Neural progenitor cell (in vitro differentiated cells): ENCODE measurements around the gene PLSCR2. TPM values are rescaled to one million over a fixed set of nuclear protein-coding genes. Genes with fewer than 3 reads are reported as not detected.

Experiments
- DNase-seq: peaks from one replicate; pipeline ENCODE4 v3.0.0-alpha.2; 2016; ENCODE audit warnings: low spot score
- H2AFZ ChIP-seq: fragments of 200-600 bp; sonication (generic); replicated peaks from 2 replicates; pipeline ENCODE4 v1.6.1; 2016; ENCODE audit warnings: antibody characterized with exemption
- H3F3A ChIP-seq: fragments of 200-600 bp; sonication (generic); 2 replicates; pipeline ENCODE4 v1.6.1; 2016; ENCODE audit warnings: antibody characterized with exemption, low read depth
- H3K27ac ChIP-seq: fragments of 200-600 bp; sonication (generic); 2 replicates; pipeline ENCODE4 v1.5.1; 2016; ENCODE audit warnings: mild to moderate bottlenecking
- H3K27me3 ChIP-seq: fragments of 200-600 bp; sonication (generic); 2 replicates; pipeline ENCODE4 v1.6.1; 2016; ENCODE audit warnings: mild to moderate bottlenecking, moderate library complexity
- H3K36me3 ChIP-seq: fragments of 200-600 bp; sonication (generic); 2 replicates; pipeline ENCODE4 v1.5.1; 2016
- H3K4me1 ChIP-seq: fragments of 200-600 bp; sonication (generic); 2 replicates; pipeline ENCODE4 v1.6.1; 2016; ENCODE audit warnings: mixed run types
- H3K4me2 ChIP-seq: fragments of 200-600 bp; sonication (generic); 2 replicates; pipeline ENCODE4 v1.6.1; 2016
- H3K4me3 ChIP-seq: fragments of 200-600 bp; sonication (generic); 2 replicates; pipeline ENCODE4 v1.5.1; 2016
- H3K79me2 ChIP-seq: fragments of 200-600 bp; sonication (generic); 2 replicates; pipeline ENCODE4 v1.6.1; 2016; ENCODE audit warnings: low read depth
- H3K9ac ChIP-seq: fragments of 200-600 bp; sonication (generic); 2 replicates; pipeline ENCODE4 v1.6.1; 2016
- H3K9me3 ChIP-seq: fragments of 200-600 bp; sonication (generic); 2 replicates; pipeline ENCODE4 v1.5.1; 2016; ENCODE audit warnings: low read depth
- H4K20me1 ChIP-seq: fragments of 200-600 bp; sonication (generic); 2 replicates; pipeline ENCODE4 v1.6.1; 2016; ENCODE audit warnings: low read depth
- H3K27ac Mint-ChIP-seq: 3 replicates; pipeline ENCODE4 v1.8.0; 2021; ENCODE audit warnings: mixed read lengths
- H3K27me3 Mint-ChIP-seq: 2 replicates; pipeline ENCODE4 v1.8.0; 2022; ENCODE audit warnings: low read depth, mild to moderate bottlenecking, inconsistent platforms, moderate library complexity, mixed read lengths; ENCODE audit not compliant: insufficient read depth
- H3K36me3 Mint-ChIP-seq: 3 replicates; pipeline ENCODE4 v1.8.0; 2021; ENCODE audit warnings: mixed read lengths
- H3K4me1 Mint-ChIP-seq: 3 replicates; pipeline ENCODE4 v1.8.0; 2021; ENCODE audit warnings: mixed read lengths
- H3K4me3 Mint-ChIP-seq: 3 replicates; pipeline ENCODE4 v1.8.0; 2021; ENCODE audit warnings: mild to moderate bottlenecking, moderate library complexity, mixed read lengths
- H3K9me3 Mint-ChIP-seq: 3 replicates; pipeline ENCODE4 v1.8.0; 2020; ENCODE audit warnings: mixed read lengths
- CTCF ChIP-seq: fragments of 200-600 bp; sonication (generic); IDR thresholded peaks from 2 replicates; pipeline ENCODE4 v1.5.1; 2017; ENCODE audit warnings: antibody characterized with exemption, mild to moderate bottlenecking
- EZH2 ChIP-seq: fragments of 200-600 bp; sonication (generic); IDR thresholded peaks from 2 replicates; pipeline ENCODE4 v1.6.1; 2017; ENCODE audit warnings: antibody characterized with exemption, mild to moderate bottlenecking, moderate library complexity
- EZH2phosphoT487 ChIP-seq: fragments of 200-600 bp; sonication (generic); IDR thresholded peaks from 2 replicates; pipeline ENCODE4 v1.6.1; 2017; ENCODE audit warnings: antibody characterized with exemption
- total RNA-seq: library from RNA; depleted of rRNA; stranded (reverse); fragments of >200 nt; gene quantifications from 2 replicates; pipeline ENCODE4 v1.2.3, GENCODE V29; 2015; ENCODE audit warnings: low replicate concordance

Gene PLSCR2
- total RNA-seq, 1 donor from 2014 or later = not detected

GRCh38 chr3:146390957-146391356 is 78.4 kb downstream of the PLSCR2 start:
- no peaks in the 10 kb centered on the region for H3K4me1 ChIP-seq
- no peak overlapping the region for H3K27ac ChIP-seq
- H3K79me2 ChIP-seq = no peaks in the 10 kb centered on the region
- H3K9me3 ChIP-seq = no peaks in the 10 kb centered on the region
- H4K20me1 ChIP-seq = no peaks in the 10 kb centered on the region
- peaks cover 3% of the 10 kb centered on the region for H3K4me1 Mint-ChIP-seq
- no peaks in the 10 kb centered on the region for H3K27me3 Mint-ChIP-seq
- peaks cover 4% of the 10 kb centered on the region for H3K9me3 Mint-ChIP-seq
- H3K36me3 ChIP-seq = no peaks in the 10 kb centered on the region
- H2AFZ ChIP-seq = no peak overlapping the region
- H3K27ac Mint-ChIP-seq = no peak overlapping the region
- no peak overlapping the region for H3K4me2 ChIP-seq
- no peaks in the 10 kb centered on the region for H3K27me3 ChIP-seq
- H3F3A ChIP-seq = no peaks in the 10 kb centered on the region
- H3K4me3 ChIP-seq = no peak overlapping the region
- H3K36me3 Mint-ChIP-seq = no peaks in the 10 kb centered on the region
- no peak overlapping the region for H3K9ac ChIP-seq
- no peak for DNase-seq
- no peak overlapping the region for H3K4me3 Mint-ChIP-seq
- no peak for TF ChIP-seq EZH2
- no peak for TF ChIP-seq EZH2phosphoT487
- TF ChIP-seq CTCF = no peak

- Histone ChIP-seq H3K27ac (no peak overlapping the region), H3K4me2 (no peak overlapping the region), H3K4me1 (no peaks in the 10 kb centered on the region), H3K9ac (no peak overlapping the region), H3K36me3 (no peaks in the 10 kb centered on the region), H3K79me2 (no peaks in the 10 kb centered on the region), H2AFZ (no peak overlapping the region), H3F3A (no peaks in the 10 kb centered on the region), H3K27me3 (no peaks in the 10 kb centered on the region), H3K9me3 (no peaks in the 10 kb centered on the region), H4K20me1 (no peaks in the 10 kb centered on the region), H3K4me3 (no peak overlapping the region)
- Mint-ChIP-seq H3K36me3 (no peaks in the 10 kb centered on the region), H3K27ac (no peak overlapping the region), H3K4me3 (no peak overlapping the region), H3K4me1 (peaks cover 3% of the 10 kb centered on the region), H3K27me3 (no peaks in the 10 kb centered on the region), H3K9me3 (peaks cover 4% of the 10 kb centered on the region)
- TF ChIP-seq CTCF (no peak), EZH2 (no peak), EZH2phosphoT487 (no peak)
- no peak for DNase-seq
Measured at GRCh38 chr3:146390006-146390772, 79.2 kb downstream of the PLSCR2 start.

DNA sequence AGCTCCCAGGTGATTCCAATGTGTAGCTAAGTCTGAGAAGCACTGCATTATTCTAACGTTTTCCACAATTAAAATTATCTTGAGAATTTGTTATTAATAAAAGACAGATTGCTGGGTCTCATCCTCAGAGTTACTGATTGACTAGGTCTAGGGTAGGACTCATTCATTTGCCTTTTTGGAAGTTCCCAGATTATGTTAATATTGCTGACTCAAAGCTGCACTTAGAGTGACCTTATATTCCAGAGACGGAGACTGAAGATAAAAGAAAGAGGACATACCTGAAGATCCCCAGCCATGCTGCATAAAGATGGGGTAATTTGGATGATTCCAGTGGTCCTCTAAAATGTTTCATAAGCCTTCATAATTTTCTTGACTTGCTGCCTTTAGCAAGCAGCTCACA is 81.8 kb downstream of the PLSCR2 start:
- Histone ChIP-seq H3K27me3 (no peaks in the 10 kb centered on the region), H3K27ac (no peak overlapping the region), H3K9me3 (no peaks in the 10 kb centered on the region), H3F3A (no peaks in the 10 kb centered on the region), H3K4me3 (no peak overlapping the region), H3K36me3 (no peaks in the 10 kb centered on the region), H2AFZ (no peak overlapping the region), H3K9ac (no peak overlapping the region), H3K4me2 (no peak overlapping the region), H3K4me1 (no peaks in the 10 kb centered on the region), H3K79me2 (no peaks in the 10 kb centered on the region), H4K20me1 (no peaks in the 10 kb centered on the region)
- Mint-ChIP-seq H3K27ac (no peak overlapping the region), H3K36me3 (no peaks in the 10 kb centered on the region), H3K27me3 (no peaks in the 10 kb centered on the region), H3K4me1 (peaks cover 3% of the 10 kb centered on the region), H3K4me3 (no peak overlapping the region), H3K9me3 (no peaks in the 10 kb centered on the region)
- TF ChIP-seq EZH2 = no peak
- TF ChIP-seq EZH2phosphoT487 = no peak
- no peak for TF ChIP-seq CTCF
- no peak for DNase-seq
